ENCODE data around the gene AATK. TPM values are rescaled to one million over a fixed set of nuclear protein-coding genes. Genes with fewer than 3 reads are reported as not detected.

The AATK gene
- total and polyA plus RNA-seq, 12 donors = 1.5 to 8.5 (median 6.2) TPM

GRCh38 chr17:81119223-81120148 is 46.5 kb downstream of the AATK start:
- TF ChIP-seq, protein P1, sequence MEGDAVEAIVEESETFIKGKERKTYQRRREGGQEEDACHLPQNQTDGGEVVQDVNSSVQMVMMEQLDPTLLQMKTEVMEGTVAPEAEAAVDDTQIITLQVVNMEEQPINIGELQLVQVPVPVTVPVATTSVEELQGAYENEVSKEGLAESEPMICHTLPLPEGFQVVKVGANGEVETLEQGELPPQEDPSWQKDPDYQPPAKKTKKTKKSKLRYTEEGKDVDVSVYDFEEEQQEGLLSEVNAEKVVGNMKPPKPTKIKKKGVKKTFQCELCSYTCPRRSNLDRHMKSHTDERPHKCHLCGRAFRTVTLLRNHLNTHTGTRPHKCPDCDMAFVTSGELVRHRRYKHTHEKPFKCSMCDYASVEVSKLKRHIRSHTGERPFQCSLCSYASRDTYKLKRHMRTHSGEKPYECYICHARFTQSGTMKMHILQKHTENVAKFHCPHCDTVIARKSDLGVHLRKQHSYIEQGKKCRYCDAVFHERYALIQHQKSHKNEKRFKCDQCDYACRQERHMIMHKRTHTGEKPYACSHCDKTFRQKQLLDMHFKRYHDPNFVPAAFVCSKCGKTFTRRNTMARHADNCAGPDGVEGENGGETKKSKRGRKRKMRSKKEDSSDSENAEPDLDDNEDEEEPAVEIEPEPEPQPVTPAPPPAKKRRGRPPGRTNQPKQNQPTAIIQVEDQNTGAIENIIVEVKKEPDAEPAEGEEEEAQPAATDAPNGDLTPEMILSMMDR (IDR thresholded peaks at IDR 0.05) = peak in 4 of 9 donors; percentile 17 to 24 (median 18)
- peaks cover 0 to 36% (median 14%) of the 10 kb centered on the region in 7 donors for H3K27me3 ChIP-seq
- H3K9me3 ChIP-seq = no peaks in the 10 kb centered on the region
- peak; percentile 61 to 71 for DNase-seq
- intact Hi-C loops (cut with DNase I) = loop anchor here in 1 of 10 donors (5.0 kb wide), 1 partner anchor 997 kb away; no protein-coding TSS in a partner anchor
- H3K36me3 ChIP-seq = peaks cover 0 to 11% (median 0%) of the 10 kb centered on the region in 9 donors
- WGBS, 2 donors = 16 to 26% methylated on average over 87 to 89 of the region's 89 CpGs
- peak overlapping the region in 8 of 10 donors; percentile 9 to 49 (median 30) for H3K4me3 ChIP-seq
- peak; percentile 14 to 65 (median 42) for ATAC-seq
- H3K27ac ChIP-seq = no peak overlapping the region
- H3K4me1 ChIP-seq = peaks cover 0 to 21% (median 11%) of the 10 kb centered on the region in 9 donors

- ATAC-seq = no peak
- no peaks in the 10 kb centered on the region for H3K9me3 ChIP-seq
- TF ChIP-seq, protein P1 (IDR thresholded peaks at IDR 0.05) = no peak
- WGBS, 2 donors = 64 to 66% methylated on average over 24 of the region's 24 CpGs
- intact Hi-C loops (cut with DNase I) = loop anchor here in 1 of 10 donors (5.0 kb wide), 1 partner anchor 996 kb away; no protein-coding TSS in a partner anchor
- DNase-seq = no peak
- H3K4me3 ChIP-seq = peak overlapping the region in 3 of 10 donors; percentile 29 to 49 (median 47)
- peaks cover 0 to 21% (median 11%) of the 10 kb centered on the region in 9 donors for H3K4me1 ChIP-seq
- peaks cover 0 to 10% (median 0%) of the 10 kb centered on the region in 9 donors for H3K36me3 ChIP-seq
- H3K27me3 ChIP-seq = peaks cover 0 to 36% (median 14%) of the 10 kb centered on the region in 7 donors
- H3K27ac ChIP-seq = no peak overlapping the region
Observed at GRCh38 chr17:81118308-81119221, 47.5 kb downstream of the AATK start.

- H3K4me1 ChIP-seq = peaks cover 0 to 21% (median 11%) of the 10 kb centered on the region in 9 donors
- peaks cover 0 to 31% (median 7%) of the 10 kb centered on the region in 7 donors for H3K27me3 ChIP-seq
- intact Hi-C loops (cut with DNase I) = loop anchor here in 1 of 10 donors (5.0 kb wide), 1 partner anchor 995 kb away; no protein-coding TSS in a partner anchor
- H3K9me3 ChIP-seq = no peaks in the 10 kb centered on the region
- H3K27ac ChIP-seq = no peak overlapping the region
- ATAC-seq = no peak
- no peak for DNase-seq
- H3K36me3 ChIP-seq = peaks cover 0 to 14% (median 0%) of the 10 kb centered on the region in 9 donors
- H3K4me3 ChIP-seq = no peak overlapping the region
- TF ChIP-seq, protein P1 (IDR thresholded peaks at IDR 0.05) = no peak
- WGBS, 2 donors = 81% methylated on average over 20 of the region's 20 CpGs
Observed at GRCh38 chr17:81117672-81118198, 48.3 kb downstream of the AATK start.
